Smooth muscle cell (in vitro differentiated cells): ENCODE results near the gene DNA2. TPM values are rescaled to one million over a fixed set of nuclear protein-coding genes. Genes with fewer than 3 reads are reported as not detected.
"Not testable (repeated sequence)": the region's sequence is repeated elsewhere in the genome, so short reads cannot be mapped to it uniquely, and the experiment has no call there.

Experiments used
- DNase-seq: peaks from one replicate; lab custom pipeline; 2025; ENCODE audit not compliant: unreplicated experiment; lab: John Stamatoyannopoulos, UW
- H2AFZ ChIP-seq: fragments of 200-600 bp; sonication (generic); 2 replicates; pipeline ENCODE4 v1.6.0; 2016; ENCODE audit warnings: antibody characterized with exemption, low read depth, mild to moderate bottlenecking
- H3F3A ChIP-seq: fragments of 200-600 bp; sonication (generic); 2 replicates; pipeline ENCODE4 v1.6.0; 2017; ENCODE audit warnings: antibody characterized with exemption, low read depth
- H3K27ac ChIP-seq: fragments of 200-600 bp; sonication (generic); 2 replicates; pipeline ENCODE4 v1.5.1; 2016; ENCODE audit warnings: low read depth, mild to moderate bottlenecking
- H3K27me3 ChIP-seq: fragments of 200-600 bp; sonication (generic); 2 replicates; pipeline ENCODE4 v1.6.1; 2016; ENCODE audit warnings: low read depth, mild to moderate bottlenecking
- H3K36me3 ChIP-seq: fragments of 200-600 bp; sonication (generic); 2 replicates; pipeline ENCODE4 v1.5.1; 2016; ENCODE audit warnings: low read depth
- H3K4me1 ChIP-seq: fragments of 200-600 bp; sonication (generic); 2 replicates; pipeline ENCODE4 v1.5.1; 2016; ENCODE audit warnings: low read depth
- H3K4me2 ChIP-seq: fragments of 200-600 bp; sonication (generic); 2 replicates; pipeline ENCODE4 v1.6.0; 2016; ENCODE audit warnings: mild to moderate bottlenecking
- H3K4me3 ChIP-seq: fragments of 200-600 bp; sonication (generic); 2 replicates; pipeline ENCODE4 v1.5.1; 2016; ENCODE audit warnings: mild to moderate bottlenecking
- H3K79me2 ChIP-seq: fragments of 200-600 bp; sonication (generic); 2 replicates; pipeline ENCODE4 v1.6.0; 2016; ENCODE audit warnings: low read depth, mild to moderate bottlenecking
- H3K9ac ChIP-seq: fragments of 200-600 bp; sonication (generic); 2 replicates; pipeline ENCODE4 v1.6.0; 2016; ENCODE audit warnings: low read depth
- H3K9me3 ChIP-seq: fragments of 200-600 bp; sonication (generic); replicated peaks from 2 replicates; pipeline ENCODE4 v1.5.1; 2016; ENCODE audit warnings: low read depth
- H4K20me1 ChIP-seq: fragments of 200-600 bp; sonication (generic); 2 replicates; pipeline ENCODE4 v1.6.0; 2016; ENCODE audit warnings: low read depth
- CTCF ChIP-seq: fragments of 200-600 bp; sonication (generic); IDR thresholded peaks from 2 replicates; pipeline ENCODE4 v1.5.1; 2017; ENCODE audit warnings: borderline replicate concordance, mild to moderate bottlenecking, antibody characterized with exemption; ENCODE audit not compliant: insufficient read depth, poor library complexity, severe bottlenecking
- WGBS: methylation state at CpG from one replicate; pipeline ENCODE4 v1.1.7; 2016; ENCODE audit warnings: low lambda C conversion rate; 5-methylcytosine and 5-hydroxymethylcytosine counted together
- polyA plus RNA-seq: library from polyadenylated mRNA; unstranded; fragments of >200 nt; fragmentation: Nextera tagmentation; extraction: Ambion mirVana; gene quantifications from 2 replicates; pipeline ENCODE4 v1.2.1, GENCODE V29; 2016
- total RNA-seq: library from RNA; depleted of rRNA; stranded (reverse); fragments of >200 nt; gene quantifications from 2 replicates; pipeline ENCODE4 v1.2.3, GENCODE V29; 2014

Gene DNA2, protein sequence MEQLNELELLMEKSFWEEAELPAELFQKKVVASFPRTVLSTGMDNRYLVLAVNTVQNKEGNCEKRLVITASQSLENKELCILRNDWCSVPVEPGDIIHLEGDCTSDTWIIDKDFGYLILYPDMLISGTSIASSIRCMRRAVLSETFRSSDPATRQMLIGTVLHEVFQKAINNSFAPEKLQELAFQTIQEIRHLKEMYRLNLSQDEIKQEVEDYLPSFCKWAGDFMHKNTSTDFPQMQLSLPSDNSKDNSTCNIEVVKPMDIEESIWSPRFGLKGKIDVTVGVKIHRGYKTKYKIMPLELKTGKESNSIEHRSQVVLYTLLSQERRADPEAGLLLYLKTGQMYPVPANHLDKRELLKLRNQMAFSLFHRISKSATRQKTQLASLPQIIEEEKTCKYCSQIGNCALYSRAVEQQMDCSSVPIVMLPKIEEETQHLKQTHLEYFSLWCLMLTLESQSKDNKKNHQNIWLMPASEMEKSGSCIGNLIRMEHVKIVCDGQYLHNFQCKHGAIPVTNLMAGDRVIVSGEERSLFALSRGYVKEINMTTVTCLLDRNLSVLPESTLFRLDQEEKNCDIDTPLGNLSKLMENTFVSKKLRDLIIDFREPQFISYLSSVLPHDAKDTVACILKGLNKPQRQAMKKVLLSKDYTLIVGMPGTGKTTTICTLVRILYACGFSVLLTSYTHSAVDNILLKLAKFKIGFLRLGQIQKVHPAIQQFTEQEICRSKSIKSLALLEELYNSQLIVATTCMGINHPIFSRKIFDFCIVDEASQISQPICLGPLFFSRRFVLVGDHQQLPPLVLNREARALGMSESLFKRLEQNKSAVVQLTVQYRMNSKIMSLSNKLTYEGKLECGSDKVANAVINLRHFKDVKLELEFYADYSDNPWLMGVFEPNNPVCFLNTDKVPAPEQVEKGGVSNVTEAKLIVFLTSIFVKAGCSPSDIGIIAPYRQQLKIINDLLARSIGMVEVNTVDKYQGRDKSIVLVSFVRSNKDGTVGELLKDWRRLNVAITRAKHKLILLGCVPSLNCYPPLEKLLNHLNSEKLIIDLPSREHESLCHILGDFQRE
- total RNA-seq (5.7 and 13.8 TPM in 2 replicates), polyA plus RNA-seq (2.1 and 2.9 TPM in 2 replicates)

GRCh38 chr10:68471586-68472408 lies at the start of gene DNA2:
TSS of gene DNA2 (minus strand) at chr10:68471973. CDS start at chr10:68471864, 109 bp downstream.
- Histone ChIP-seq H3K9ac (peak within 1 kb of the TSS; percentile 64), H3K27ac (no peak within 1 kb of the TSS), H3K4me1 (peaks cover 13% of the 10 kb centered on the region), H4K20me1 (no peaks in the 10 kb centered on the region), H3K4me2 (peak within 1 kb of the TSS; percentile 93), H3K9me3 (no peaks in the 10 kb centered on the region), H3K4me3 (peak within 1 kb of the TSS; percentile 96), H2AFZ (peak within 1 kb of the TSS; percentile 94), H3K36me3 (no peaks in the 10 kb centered on the region), H3K27me3 (no peaks in the 10 kb centered on the region), H3K79me2 (peaks cover 19% of the 10 kb centered on the region), H3F3A (no peaks in the 10 kb centered on the region)
- peak; percentile 23 for DNase-seq
- 8% methylated on average over 46 of the region's 46 CpGs for WGBS
- TF ChIP-seq CTCF: no peak

GRCh38 chr10:68518609-68519008 lies 46.8 kb upstream of the DNA2 start:
- H3F3A ChIP-seq, DNase-seq, H4K20me1 ChIP-seq, H3K4me3 ChIP-seq, H3K9me3 ChIP-seq, H3K27me3 ChIP-seq, H3K36me3 ChIP-seq, H3K4me2 ChIP-seq, H3K27ac ChIP-seq, H3K4me1 ChIP-seq, H3K9ac ChIP-seq, H2AFZ ChIP-seq, H3K79me2 ChIP-seq: not testable (repeated sequence)
- 94% methylated on average over 11 of the region's 11 CpGs for WGBS

GRCh38 chr10:68517188-68517587 lies 45.4 kb upstream of the DNA2 start:
- no peak overlapping the region for H3K9ac ChIP-seq
- H2AFZ ChIP-seq: no peak overlapping the region
- peak overlapping the region; percentile 68 for H3K27ac ChIP-seq
- H3K79me2 ChIP-seq: no peaks in the 10 kb centered on the region
- H3K27me3 ChIP-seq: no peaks in the 10 kb centered on the region
- H3K4me2 ChIP-seq: peak overlapping the region; percentile 66
- no peaks in the 10 kb centered on the region for H3F3A ChIP-seq
- no peaks in the 10 kb centered on the region for H3K4me1 ChIP-seq
- DNase-seq: no peak
- peaks cover 5% of the 10 kb centered on the region for H4K20me1 ChIP-seq
- no peaks in the 10 kb centered on the region for H3K36me3 ChIP-seq
- no peaks in the 10 kb centered on the region for H3K9me3 ChIP-seq
- WGBS: 84% methylated on average over 5 of the region's 5 CpGs
- TF ChIP-seq CTCF: no peak
- H3K4me3 ChIP-seq: no peak overlapping the region
